ENCODE measurements around the gene RAPGEF2.

- TF ChIP-seq, protein P1, sequence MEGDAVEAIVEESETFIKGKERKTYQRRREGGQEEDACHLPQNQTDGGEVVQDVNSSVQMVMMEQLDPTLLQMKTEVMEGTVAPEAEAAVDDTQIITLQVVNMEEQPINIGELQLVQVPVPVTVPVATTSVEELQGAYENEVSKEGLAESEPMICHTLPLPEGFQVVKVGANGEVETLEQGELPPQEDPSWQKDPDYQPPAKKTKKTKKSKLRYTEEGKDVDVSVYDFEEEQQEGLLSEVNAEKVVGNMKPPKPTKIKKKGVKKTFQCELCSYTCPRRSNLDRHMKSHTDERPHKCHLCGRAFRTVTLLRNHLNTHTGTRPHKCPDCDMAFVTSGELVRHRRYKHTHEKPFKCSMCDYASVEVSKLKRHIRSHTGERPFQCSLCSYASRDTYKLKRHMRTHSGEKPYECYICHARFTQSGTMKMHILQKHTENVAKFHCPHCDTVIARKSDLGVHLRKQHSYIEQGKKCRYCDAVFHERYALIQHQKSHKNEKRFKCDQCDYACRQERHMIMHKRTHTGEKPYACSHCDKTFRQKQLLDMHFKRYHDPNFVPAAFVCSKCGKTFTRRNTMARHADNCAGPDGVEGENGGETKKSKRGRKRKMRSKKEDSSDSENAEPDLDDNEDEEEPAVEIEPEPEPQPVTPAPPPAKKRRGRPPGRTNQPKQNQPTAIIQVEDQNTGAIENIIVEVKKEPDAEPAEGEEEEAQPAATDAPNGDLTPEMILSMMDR (IDR thresholded peaks at IDR 0.05; ENCODE audit: extremely low read depth in 1 of 2, insufficient read depth in 1 of 2, low read depth in 1 of 2, low read length in 2 of 2) = no peak
- TF ChIP-seq POLR2A (IDR thresholded peaks at IDR 0.05; ENCODE audit: low read depth, low read length) (no peak), EZH2 (IDR thresholded peaks at IDR 0.05; ENCODE audit: borderline replicate concordance, low read depth, low read length, severe bottlenecking) (no peak)
- TF ChIP-seq, protein P2, sequence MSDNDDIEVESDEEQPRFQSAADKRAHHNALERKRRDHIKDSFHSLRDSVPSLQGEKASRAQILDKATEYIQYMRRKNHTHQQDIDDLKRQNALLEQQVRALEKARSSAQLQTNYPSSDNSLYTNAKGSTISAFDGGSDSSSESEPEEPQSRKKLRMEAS (IDR thresholded peaks at IDR 0.05; ENCODE audit: insufficient read depth, insufficient read length) = no peak
Measured at GRCh38 chr4:159222043-159222552, 119.2 kb downstream of the RAPGEF2 start.
